Effector CD8-positive, alpha-beta T cell (primary cell): ENCODE results near the gene GNL2.
"Not testable (repeated sequence)": the region's sequence is repeated elsewhere in the genome, so short reads cannot be mapped to it uniquely, and the experiment has no call there.

Source experiments
- DNase-seq: peaks from one replicate; lab custom pipeline; 2025; lab: John Stamatoyannopoulos, UW

Gene GNL2

GRCh38 chr1:37606481-37607263 is 10.9 kb upstream of the GNL2 start:
- DNase-seq: no peak

DNA sequence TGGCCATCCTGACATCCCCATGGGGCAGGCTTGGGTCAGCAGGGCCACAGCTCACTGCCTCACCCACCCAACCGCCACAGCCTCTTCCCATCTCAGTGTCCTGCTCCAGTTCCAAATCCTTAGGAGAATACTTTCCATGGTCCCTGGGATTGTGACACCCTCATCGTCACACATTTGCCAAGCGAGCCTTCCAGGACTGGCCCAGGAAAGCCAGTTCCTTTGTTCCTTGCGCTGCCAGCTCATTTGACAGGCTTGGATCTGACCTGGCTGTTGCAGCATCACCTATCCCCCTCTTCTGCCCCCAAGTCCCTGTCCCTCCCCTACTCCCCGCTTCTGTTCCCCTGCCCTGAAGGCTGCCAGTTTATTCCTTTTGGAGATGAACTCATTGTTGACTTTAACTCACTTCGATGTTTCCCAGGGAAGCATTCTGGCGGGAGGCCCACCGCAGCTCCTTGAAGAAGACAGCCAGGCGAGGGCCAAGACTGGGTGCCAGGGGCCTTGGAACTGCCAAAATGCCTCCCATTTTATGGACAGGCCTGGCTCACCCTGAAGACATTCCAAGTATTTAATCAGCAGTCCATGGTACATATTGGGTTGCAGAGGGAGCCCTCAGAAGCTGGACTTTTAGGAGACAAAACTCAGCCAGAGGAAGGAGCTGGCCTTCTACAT is 10.2 kb upstream of the GNL2 start:
- no peak for DNase-seq

DNA sequence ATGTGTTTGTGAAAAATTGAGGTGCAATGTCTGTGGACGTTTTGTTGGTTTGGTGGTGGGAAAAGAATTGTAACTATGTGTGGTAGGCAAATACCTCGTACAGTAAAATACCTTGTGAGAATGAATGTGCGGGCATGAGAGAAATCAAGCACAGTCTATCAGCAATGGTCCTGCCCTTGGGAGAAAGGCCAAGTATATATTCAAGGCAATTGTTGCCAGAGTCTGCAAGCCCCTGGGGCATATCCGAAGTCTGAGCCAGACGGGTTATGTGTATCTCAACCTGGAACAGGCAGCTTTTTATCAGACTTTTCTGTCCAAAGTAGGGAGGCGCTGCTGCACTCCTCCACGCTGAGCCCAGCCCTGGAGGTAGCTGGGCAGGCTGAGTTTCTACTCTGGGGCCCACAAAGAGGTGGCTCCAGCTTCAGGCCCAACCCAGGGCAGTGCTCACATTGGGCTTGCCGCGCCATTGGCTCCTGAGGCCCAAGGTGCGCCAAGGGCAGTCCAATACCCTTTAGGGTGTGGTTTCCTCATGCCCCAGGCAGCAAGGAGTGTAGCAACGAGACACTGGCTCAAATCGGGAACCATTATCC is 9.4 kb upstream of the GNL2 start:
- no peak for DNase-seq

GRCh38 chr1:37602750-37603694 is 7.3 kb upstream of the GNL2 start:
- DNase-seq: peak; percentile 8

DNA sequence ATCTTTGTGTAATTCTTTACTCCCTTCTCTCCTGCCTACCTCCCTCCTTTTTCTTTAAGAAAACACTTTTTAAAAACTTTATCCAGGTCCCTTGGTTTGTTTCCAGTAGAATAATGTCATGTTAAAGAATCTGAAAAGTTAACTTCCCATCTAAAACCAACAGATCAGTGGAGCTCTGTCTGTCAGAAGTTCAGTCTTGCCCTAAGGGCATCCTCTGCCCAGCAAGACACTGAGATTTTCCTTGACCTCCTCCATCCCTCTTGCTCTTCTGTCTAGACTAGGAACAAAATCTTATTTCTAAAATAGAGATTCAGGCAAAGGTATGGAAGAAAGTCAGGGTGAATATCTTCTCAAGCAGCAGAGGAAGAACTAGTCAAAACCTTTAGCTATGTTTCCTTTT is 5.7 kb upstream of the GNL2 start:
- no peak for DNase-seq

GRCh38 chr1:37599940-37600339 is 4.2 kb upstream of the GNL2 start:
- DNase-seq: no peak

DNA sequence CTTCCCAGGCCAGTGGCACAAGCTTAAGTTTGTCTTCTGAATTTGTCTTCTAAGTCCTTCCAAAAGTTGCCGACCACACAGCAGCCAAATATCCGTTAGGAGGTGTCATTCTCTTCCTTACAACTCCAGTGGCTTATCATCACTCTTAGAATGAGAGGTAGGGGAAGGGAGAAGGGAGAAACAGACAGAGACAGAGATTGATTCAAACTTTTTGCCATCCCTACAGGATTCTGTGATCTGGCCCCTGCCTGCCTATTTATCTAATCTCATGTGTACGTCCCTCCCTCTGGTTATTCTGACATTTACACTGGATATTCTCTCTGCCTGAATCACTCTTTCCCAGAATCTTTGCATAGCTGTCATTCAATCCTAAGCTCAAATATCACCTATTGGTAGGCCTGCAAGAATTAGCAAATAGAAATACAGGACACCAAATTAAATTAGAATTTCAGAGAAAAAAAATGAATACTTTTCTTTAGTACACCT is 488 bp upstream of the GNL2 start:
- DNase-seq: no peak

- DNase-seq: no peak
Measured at GRCh38 chr1:37593726-37594125, 2.0 kb downstream of the GNL2 start.

DNA sequence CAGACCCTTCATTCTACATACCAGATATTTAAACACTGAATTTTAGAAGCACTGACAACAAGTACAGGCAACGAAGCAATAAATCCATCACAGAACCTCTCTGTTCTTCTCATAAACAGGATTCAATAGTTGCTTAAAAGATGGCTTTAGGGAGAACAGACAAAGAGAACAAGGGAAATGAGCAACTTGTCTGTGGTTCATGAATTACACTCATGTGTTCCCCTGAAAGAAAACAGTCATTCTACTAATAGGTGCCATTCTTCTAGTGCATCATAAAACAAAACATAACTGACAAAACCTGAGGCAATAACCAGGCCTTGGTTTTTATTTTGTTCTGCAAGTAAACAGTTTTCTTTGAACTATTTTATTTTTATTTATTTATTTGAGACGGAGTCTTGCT is 6.8 kb downstream of the GNL2 start:
- no peak for DNase-seq

DNA sequence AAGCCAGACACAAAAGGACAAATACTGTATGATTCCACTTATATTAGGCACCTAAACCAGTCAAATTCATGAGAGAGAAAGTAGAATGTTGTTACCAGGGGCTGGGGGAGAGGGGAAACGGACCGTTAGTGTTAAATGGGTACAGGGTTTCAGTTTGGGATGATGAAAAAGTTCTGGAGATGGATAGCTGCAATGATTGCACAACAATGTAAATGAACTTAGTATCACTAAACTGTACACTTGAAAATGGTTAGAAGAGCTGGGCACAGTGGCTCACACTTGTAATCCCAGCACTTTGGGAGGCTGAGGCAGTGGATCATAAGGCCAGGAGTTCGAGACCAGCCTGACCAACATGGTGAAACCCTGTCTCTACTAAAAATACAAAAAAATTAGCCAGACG is 11.2 kb downstream of the GNL2 start:
- DNase-seq: not testable (repeated sequence)

GRCh38 chr1:37575692-37576091 is 20.0 kb downstream of the GNL2 start:
- no peak for DNase-seq

- DNase-seq: no peak
Measured at GRCh38 chr1:37574834-37575480, 20.8 kb downstream of the GNL2 start.

- no peak for DNase-seq
Measured at GRCh38 chr1:37570528-37571334, 25.0 kb downstream of the GNL2 start.

DNA sequence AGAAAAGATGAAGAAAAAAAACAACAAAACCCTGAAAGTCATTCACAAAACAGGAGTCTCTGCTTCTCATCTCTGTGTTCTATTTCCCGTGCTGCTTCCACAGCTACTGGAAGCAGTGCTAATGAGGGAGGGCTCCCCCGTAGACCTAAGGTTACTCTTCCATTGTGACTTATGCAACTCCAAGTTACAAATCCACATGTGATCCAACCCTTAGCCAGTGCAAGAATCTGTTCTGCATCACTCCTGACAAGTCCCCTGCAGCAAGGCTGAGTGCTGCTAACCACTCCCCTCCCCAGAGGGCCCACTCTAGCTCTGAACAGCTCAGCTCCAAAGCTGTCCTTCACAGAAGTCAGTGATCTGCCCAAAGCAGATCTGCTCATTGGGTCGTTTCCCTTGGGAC is 28.7 kb downstream of the GNL2 start:
- no peak for DNase-seq

DNA sequence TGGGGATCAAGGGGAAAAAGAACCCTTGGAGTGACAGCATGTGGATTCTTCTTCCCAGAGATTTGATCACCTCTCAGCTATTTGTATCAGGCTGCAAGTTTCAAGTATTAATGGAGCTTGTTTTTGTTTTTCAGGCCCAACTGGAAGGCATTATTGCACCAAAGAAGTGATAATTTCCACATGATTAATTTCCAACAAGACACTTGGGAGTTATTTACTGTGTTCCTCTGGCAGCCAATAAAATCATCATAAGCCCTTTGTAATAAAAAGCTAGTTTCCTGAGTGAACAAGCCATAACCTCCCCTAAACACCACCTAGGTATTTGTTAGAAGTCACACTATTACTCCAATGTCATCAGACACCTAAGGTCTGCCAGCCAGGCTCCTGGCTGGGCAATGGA is 30.8 kb downstream of the GNL2 start:
- no peak for DNase-seq

DNA sequence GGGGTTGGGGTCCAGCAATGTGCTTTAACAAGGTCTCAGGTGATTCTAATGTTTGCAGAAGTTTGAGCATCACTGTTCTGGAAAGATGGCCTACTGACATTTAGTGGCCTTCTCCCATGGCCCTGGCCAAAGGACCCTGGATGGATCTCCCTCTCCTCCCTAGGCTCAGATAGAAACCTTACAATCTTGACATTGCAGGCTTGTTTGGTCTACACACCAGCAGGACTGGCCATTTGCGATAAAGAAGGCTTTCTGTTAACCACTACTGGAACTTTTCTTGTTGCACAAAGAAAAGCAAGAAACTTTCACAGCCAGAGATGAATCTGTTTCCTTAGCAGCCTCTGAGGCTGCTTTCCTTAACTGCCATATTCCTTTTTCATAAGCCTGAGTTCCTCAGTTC is 32.8 kb downstream of the GNL2 start:
- no peak for DNase-seq

DNA sequence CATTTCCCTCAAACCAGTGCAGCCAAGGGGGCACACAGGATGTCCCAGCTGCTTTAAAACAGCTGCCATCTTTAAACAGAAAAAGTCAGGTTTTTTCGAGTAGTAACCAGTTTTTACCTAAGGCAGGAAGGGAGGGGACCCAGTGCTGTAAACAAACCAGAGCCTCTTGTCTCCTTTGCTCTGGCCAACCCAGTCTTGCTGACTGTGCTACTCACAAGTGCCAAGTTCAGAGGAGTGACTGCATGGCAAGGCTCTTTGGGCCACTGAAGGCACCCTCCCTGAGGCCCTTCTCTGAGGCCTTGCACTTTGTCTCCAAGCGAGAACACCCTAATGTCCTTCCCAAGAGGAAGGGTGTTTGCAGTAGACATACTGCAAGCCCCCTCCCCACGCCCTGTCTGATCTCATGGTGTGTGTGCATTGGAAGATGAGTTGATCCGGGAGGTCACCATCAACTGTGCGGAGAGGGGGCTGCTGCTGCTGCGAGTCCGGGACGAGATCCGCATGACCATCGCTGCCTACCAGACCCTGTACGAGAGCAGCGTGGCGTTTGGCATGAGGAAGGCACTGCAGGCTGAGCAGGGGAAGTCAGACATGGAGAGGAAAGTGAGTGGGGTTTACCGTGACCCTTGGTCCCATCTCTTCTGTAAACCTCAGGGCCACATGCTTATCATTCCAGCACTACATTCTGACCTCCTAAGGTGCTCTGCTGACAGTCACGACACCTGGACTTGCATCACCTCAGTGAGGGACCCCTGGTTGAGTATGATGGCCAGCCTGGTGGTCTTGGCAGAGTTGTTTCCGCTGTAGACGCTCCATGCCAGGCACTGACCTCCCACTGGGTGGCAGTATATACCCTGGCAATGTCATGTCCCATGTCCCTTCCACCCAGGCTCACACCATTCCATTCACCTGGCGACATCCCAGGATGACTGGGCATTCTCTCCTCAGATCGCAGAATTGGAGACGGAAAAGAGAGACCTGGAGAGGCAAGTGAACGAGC is 34.3 kb downstream of the GNL2 start:
- DNase-seq: peak; percentile 5

GRCh38 chr1:37560401-37561132 is 35.2 kb downstream of the GNL2 start:
- no peak for DNase-seq

DNA sequence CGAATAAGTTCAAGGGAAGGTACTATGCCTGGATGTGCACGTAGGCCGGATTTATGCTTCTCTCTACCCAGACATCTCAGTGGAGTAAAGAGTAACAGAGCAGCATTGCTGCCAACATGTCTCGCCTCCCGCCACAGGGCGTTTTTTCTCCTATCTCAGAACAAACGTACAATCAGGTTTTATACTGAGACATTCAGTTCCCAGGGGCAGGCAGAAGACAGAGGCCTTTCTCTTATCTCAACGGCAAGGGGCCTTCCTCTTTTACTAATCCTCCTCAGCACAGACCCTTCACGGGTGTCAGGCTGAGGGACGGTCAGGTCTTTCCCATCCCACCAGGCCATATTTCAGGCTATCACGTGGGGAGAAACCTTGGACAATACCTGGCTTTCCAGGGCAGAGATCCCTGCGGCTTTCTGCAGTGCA is 35.8 kb downstream of the GNL2 start:
- not testable (repeated sequence) for DNase-seq
